NT2/D1 (cell line): Measurements from ENCODE around the gene SPRR1A.

Experiments used
- DNase-seq: peaks from one replicate; pipeline ENCODE4 v3.0.0-alpha.2; 2011; ENCODE audit warnings: low read depth, low spot score
- H3K27me3 ChIP-seq: 2 replicates; pipeline ENCODE4 v1.6.0; 2011; ENCODE audit warnings: mild to moderate bottlenecking; ENCODE audit not compliant: insufficient read length, insufficient read depth
- H3K36me3 ChIP-seq: 2 replicates; pipeline ENCODE4 v1.6.1; 2011; ENCODE audit warnings: mild to moderate bottlenecking, low read length, mixed read lengths; ENCODE audit not compliant: insufficient read depth, insufficient read length
- H3K4me1 ChIP-seq: 2 replicates; pipeline ENCODE4 v1.5.1; 2011; ENCODE audit not compliant: insufficient read depth, insufficient read length
- H3K4me3 ChIP-seq: 2 replicates; pipeline ENCODE4 v1.5.1; 2011; ENCODE audit warnings: low read depth; ENCODE audit not compliant: insufficient read length
- H3K9ac ChIP-seq: 2 replicates; pipeline ENCODE4 v1.6.0; 2011; ENCODE audit warnings: low read depth; ENCODE audit not compliant: insufficient read length
- H3K9me3 ChIP-seq: 2 replicates; pipeline ENCODE4 v1.5.1; 2011; ENCODE audit warnings: mild to moderate bottlenecking, low read length; ENCODE audit not compliant: insufficient read depth
- SUZ12 ChIP-seq: IDR thresholded peaks from 2 replicates; pipeline ENCODE4 v1.6.1; 2011; ENCODE audit not compliant: insufficient read length, insufficient read depth; ENCODE audit errors: extremely low read depth
- YY1 ChIP-seq: IDR thresholded peaks from 2 replicates; pipeline ENCODE4 v1.6.1; 2011; ENCODE audit not compliant: insufficient read length, insufficient read depth
- ZNF274 ChIP-seq: IDR thresholded peaks from 2 replicates; pipeline ENCODE4 v1.6.1; 2011; ENCODE audit warnings: mild to moderate bottlenecking, low read depth, low read length

SPRR1A gene

GRCh38 chr1:152964536-152964935 is 19.3 kb upstream of the SPRR1A start:
- H3K9ac ChIP-seq: no peak overlapping the region
- DNase-seq: no peak
- H3K4me3 ChIP-seq: no peak overlapping the region
- no peaks in the 10 kb centered on the region for H3K4me1 ChIP-seq
- H3K27me3 ChIP-seq: no peaks in the 10 kb centered on the region
- H3K36me3 ChIP-seq: no peaks in the 10 kb centered on the region
- no peaks in the 10 kb centered on the region for H3K9me3 ChIP-seq
- TF ChIP-seq ZNF274 (no peak), SUZ12 (no peak), YY1 (no peak)

- Histone ChIP-seq H3K4me3 (no peak overlapping the region), H3K9ac (no peak overlapping the region), H3K27me3 (no peaks in the 10 kb centered on the region), H3K9me3 (no peaks in the 10 kb centered on the region), H3K36me3 (no peaks in the 10 kb centered on the region), H3K4me1 (no peaks in the 10 kb centered on the region)
- no peak for DNase-seq
- no peak for TF ChIP-seq YY1
- TF ChIP-seq SUZ12: no peak
- no peak for TF ChIP-seq ZNF274
Measured at GRCh38 chr1:152965853-152966252, 18.0 kb upstream of the SPRR1A start.

- no peaks in the 10 kb centered on the region for H3K9me3 ChIP-seq
Measured at GRCh38 chr1:152967201-152967600, 16.7 kb upstream of the SPRR1A start.

GRCh38 chr1:152968248-152968647 is 15.6 kb upstream of the SPRR1A start:
- Histone ChIP-seq H3K4me3 (no peak overlapping the region), H3K36me3 (no peaks in the 10 kb centered on the region), H3K9me3 (no peaks in the 10 kb centered on the region), H3K4me1 (no peaks in the 10 kb centered on the region), H3K27me3 (no peaks in the 10 kb centered on the region), H3K9ac (no peak overlapping the region)
- TF ChIP-seq ZNF274: no peak
- TF ChIP-seq SUZ12: no peak
- no peak for TF ChIP-seq YY1
- no peak for DNase-seq

More at GRCh38 chr1:152967201-152967600, 16.7 kb upstream of the SPRR1A start:
- no peak for TF ChIP-seq SUZ12
- no peak for TF ChIP-seq YY1
- TF ChIP-seq ZNF274: no peak
- no peaks in the 10 kb centered on the region for H3K27me3 ChIP-seq
- H3K36me3 ChIP-seq: no peaks in the 10 kb centered on the region
- H3K4me1 ChIP-seq: no peaks in the 10 kb centered on the region
- no peak overlapping the region for H3K9ac ChIP-seq
- no peak overlapping the region for H3K4me3 ChIP-seq
- no peak for DNase-seq

GRCh38 chr1:152969036-152969435 is 14.8 kb upstream of the SPRR1A start:
- TF ChIP-seq SUZ12 (no peak), YY1 (no peak), ZNF274 (no peak)
- H3K36me3 ChIP-seq: no peaks in the 10 kb centered on the region
- H3K4me1 ChIP-seq: no peaks in the 10 kb centered on the region
- H3K9me3 ChIP-seq: no peaks in the 10 kb centered on the region
- H3K4me3 ChIP-seq: no peak overlapping the region
- no peaks in the 10 kb centered on the region for H3K27me3 ChIP-seq
- H3K9ac ChIP-seq: no peak overlapping the region
- DNase-seq: no peak

- DNase-seq: no peak
- H3K9me3 ChIP-seq: no peaks in the 10 kb centered on the region
- H3K9ac ChIP-seq: no peak within 1 kb of the TSS
- TF ChIP-seq ZNF274 (no peak), YY1 (no peak), SUZ12 (no peak)
- no peaks in the 10 kb centered on the region for H3K4me1 ChIP-seq
- H3K36me3 ChIP-seq: no peaks in the 10 kb centered on the region
- no peaks in the 10 kb centered on the region for H3K27me3 ChIP-seq
- no peak within 1 kb of the TSS for H3K4me3 ChIP-seq
Measured at GRCh38 chr1:152970495-152970894, 13.4 kb upstream of the SPRR1A start, which contains the start of gene SPRR4. Gene SPRR4 (plus strand): TSS chr1:152970648. CDS start chr1:152971891, 1,243 bp downstream.

- no peak for TF ChIP-seq ZNF274
- no peak for TF ChIP-seq YY1
- TF ChIP-seq SUZ12: no peak
- H3K4me1 ChIP-seq: no peaks in the 10 kb centered on the region
Measured at GRCh38 chr1:152972196-152972886, 11.5 kb upstream of the SPRR1A start.

More at GRCh38 chr1:152972196-152972886, 11.5 kb upstream of the SPRR1A start:
- DNase-seq: no peak
- Histone ChIP-seq H3K9ac (no peak overlapping the region), H3K36me3 (no peaks in the 10 kb centered on the region), H3K27me3 (no peaks in the 10 kb centered on the region), H3K9me3 (no peaks in the 10 kb centered on the region), H3K4me3 (no peak overlapping the region)
